Fibroblast of pulmonary artery (primary cell): Measurements from ENCODE around the gene CMSS1.
A peak's percentile ranks its signal among the peaks of the same experiment; 100 is the strongest.

Experiments
- DNase-seq: peaks from one replicate; pipeline ENCODE4 v3.0.0-alpha.2; 2010; ENCODE audit warnings: low read depth
- H3K4me3 ChIP-seq: replicated peaks from 2 replicates; pipeline ENCODE4 v1.5.1; 2011; ENCODE audit warnings: low read depth, mild to moderate bottlenecking, control low read depth, low read length, moderate library complexity
- CTCF ChIP-seq: IDR thresholded peaks from 2 replicates; pipeline ENCODE4 v1.5.1; 2011; ENCODE audit warnings: mild to moderate bottlenecking, control low read depth, low read length, inconsistent platforms; ENCODE audit errors: missing control alignments

Gene CMSS1

GRCh38 chr3:100175637-100176280 is 358.1 kb downstream of the CMSS1 start:
- TF ChIP-seq CTCF, result no peak
- no peak for DNase-seq
- H3K4me3 ChIP-seq, result no peak overlapping the region

GRCh38 chr3:100179692-100180349 is 362.2 kb downstream of the CMSS1 start:
- DNase-seq, result no peak
- no peak overlapping the region for H3K4me3 ChIP-seq
- no peak for TF ChIP-seq CTCF

- H3K4me3 ChIP-seq, result no peak overlapping the region
- no peak for TF ChIP-seq CTCF
- no peak for DNase-seq
Measured at GRCh38 chr3:100183608-100184125, 366.0 kb downstream of the CMSS1 start.

GRCh38 chr3:100184948-100185570 is 367.4 kb downstream of the CMSS1 start:
- peak; percentile 21 for DNase-seq
- no peak for TF ChIP-seq CTCF
- H3K4me3 ChIP-seq, result no peak overlapping the region

GRCh38 chr3:100185847-100186246 is 368.2 kb downstream of the CMSS1 start:
- DNase-seq, result no peak
- no peak for TF ChIP-seq CTCF
- no peak overlapping the region for H3K4me3 ChIP-seq

GRCh38 chr3:100189444-100189964 is 371.8 kb downstream of the CMSS1 start:
- DNase-seq, result no peak

More at GRCh38 chr3:100189444-100189964, 371.8 kb downstream of the CMSS1 start:
- TF ChIP-seq CTCF, result no peak
- H3K4me3 ChIP-seq, result no peak overlapping the region
